Gastroesophageal sphincter (tissue), 4 donors: Measurements from ENCODE around the gene YWHAQ. TPM values are rescaled to one million over a fixed set of nuclear protein-coding genes. Genes with fewer than 3 reads are reported as not detected.

Experiments used
- ATAC-seq: fragments of 150-250 bp; one replicate; pipeline ENCODE4 v1.9.1; 2016; ENCODE audit warnings: mild to moderate bottlenecking, moderate library complexity
- H3K27ac ChIP-seq, 4 donors: fragments of 200-600 bp; sonication (generic) in 3 of 4; 1 replicate in 3 of 4; 2 replicates in 1 of 4; pipeline ENCODE4 v1.5.1; 2016 to 2019
- H3K27me3 ChIP-seq: fragments of 200-600 bp; sonication (generic); one replicate; pipeline ENCODE4 v1.5.1; 2019
- H3K36me3 ChIP-seq, 2 donors: fragments of 200-600 bp; sonication (generic); one replicate each; pipeline ENCODE4 v1.5.1; 2019; ENCODE audit warnings: control low read depth in 1 of 2
- H3K4me1 ChIP-seq, 3 donors: fragments of 200-600 bp; sonication (generic); 1 replicate in 2 of 3; 2 replicates in 1 of 3; pipeline ENCODE4 v1.5.1; 2016 to 2019; ENCODE audit warnings: control low read depth in 2 of 3
- H3K4me3 ChIP-seq, 2 donors: fragments of 200-600 bp; sonication (generic); one replicate each; pipeline ENCODE4 v1.5.1; 2019; ENCODE audit warnings: mild to moderate bottlenecking in 1 of 2, moderate library complexity in 1 of 2
- H3K9me3 ChIP-seq, 3 donors: fragments of 200-600 bp; sonication (generic); one replicate each; pipeline ENCODE4 v1.5.1; 2017 to 2019; ENCODE audit warnings: control low read depth in 2 of 3
- EP300 ChIP-seq: sonication (generic); formaldehyde crosslinking; IDR thresholded peaks from one replicate; pipeline ENCODE4 v1.6.1; 2017; ENCODE audit warnings: antibody characterized with exemption, mild to moderate bottlenecking
- POLR2A ChIP-seq, 2 donors: fragments of 450-650 bp; IDR thresholded peaks; one replicate each; pipeline ENCODE4 v1.6.1; 2017; ENCODE audit warnings: antibody characterized with exemption in 2 of 2, mild to moderate bottlenecking in 2 of 2, moderate library complexity in 1 of 2
- POLR2AphosphoS5 ChIP-seq: sonication (generic); formaldehyde crosslinking; IDR thresholded peaks from one replicate; pipeline ENCODE4 v1.6.1; 2017; ENCODE audit warnings: antibody characterized with exemption
- WGBS, 2 donors: methylation state at CpG; one replicate each; pipeline ENCODE4 v1.1.5; 2018; ENCODE audit warnings: low coverage in 1 of 2; 5-methylcytosine and 5-hydroxymethylcytosine counted together
- total RNA-seq, 4 donors: library from RNA; depleted of rRNA; stranded (reverse); fragments of >200 nt; gene quantifications; one replicate each; pipeline ENCODE4 v1.1.0, GENCODE V29; 2016
- TF ChIP-seq, protein P1 (sequence below), 4 experiments: fragments of 200-600 bp in 2 of 4; fragments of 450-650 bp in 2 of 4; sonication (generic) in 1 of 4; IDR thresholded peaks; one replicate each; pipeline ENCODE4 v1.5.1; 2017 to 2019; ENCODE audit warnings: antibody characterized with exemption in 4 of 4, mild to moderate bottlenecking in 2 of 4, moderate library complexity in 2 of 4

YWHAQ gene
- total RNA-seq, 4 donors from 2014 or later = 226 to 282 (median 255) TPM

DNA sequence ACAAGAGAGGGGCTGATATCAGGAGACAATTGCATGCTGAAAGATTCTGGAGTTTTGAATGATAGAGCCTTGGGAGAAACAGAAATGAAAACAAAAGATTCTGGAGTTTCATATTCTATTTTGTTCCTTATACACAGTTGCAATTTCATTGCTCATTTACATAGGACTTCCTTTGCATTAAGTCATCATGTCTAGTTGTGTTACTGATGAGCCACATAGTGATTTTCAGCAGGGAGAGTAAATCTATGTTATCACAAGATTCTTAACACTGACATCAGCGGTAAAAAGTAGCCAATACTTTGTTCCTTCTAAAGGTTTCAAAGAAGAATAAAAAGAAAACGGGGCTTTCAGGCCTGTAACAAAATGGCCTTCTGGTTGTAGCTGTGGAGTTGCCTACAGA is 82.3 kb downstream of the YWHAQ start:
- Histone ChIP-seq H3K4me1 (peaks cover 0 to 79% (median 8%) of the 10 kb centered on the region in 3 donors), H3K36me3 (no peaks in the 10 kb centered on the region), H3K4me3 (no peak overlapping the region), H3K27ac (no peak overlapping the region), H3K27me3 (no peaks in the 10 kb centered on the region), H3K9me3 (no peaks in the 10 kb centered on the region)
- ATAC-seq = no peak
- no peak for TF ChIP-seq POLR2A (IDR thresholded peaks at IDR 0.05)
- TF ChIP-seq POLR2AphosphoS5 = no peak
- TF ChIP-seq, protein P1, sequence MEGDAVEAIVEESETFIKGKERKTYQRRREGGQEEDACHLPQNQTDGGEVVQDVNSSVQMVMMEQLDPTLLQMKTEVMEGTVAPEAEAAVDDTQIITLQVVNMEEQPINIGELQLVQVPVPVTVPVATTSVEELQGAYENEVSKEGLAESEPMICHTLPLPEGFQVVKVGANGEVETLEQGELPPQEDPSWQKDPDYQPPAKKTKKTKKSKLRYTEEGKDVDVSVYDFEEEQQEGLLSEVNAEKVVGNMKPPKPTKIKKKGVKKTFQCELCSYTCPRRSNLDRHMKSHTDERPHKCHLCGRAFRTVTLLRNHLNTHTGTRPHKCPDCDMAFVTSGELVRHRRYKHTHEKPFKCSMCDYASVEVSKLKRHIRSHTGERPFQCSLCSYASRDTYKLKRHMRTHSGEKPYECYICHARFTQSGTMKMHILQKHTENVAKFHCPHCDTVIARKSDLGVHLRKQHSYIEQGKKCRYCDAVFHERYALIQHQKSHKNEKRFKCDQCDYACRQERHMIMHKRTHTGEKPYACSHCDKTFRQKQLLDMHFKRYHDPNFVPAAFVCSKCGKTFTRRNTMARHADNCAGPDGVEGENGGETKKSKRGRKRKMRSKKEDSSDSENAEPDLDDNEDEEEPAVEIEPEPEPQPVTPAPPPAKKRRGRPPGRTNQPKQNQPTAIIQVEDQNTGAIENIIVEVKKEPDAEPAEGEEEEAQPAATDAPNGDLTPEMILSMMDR (IDR thresholded peaks at IDR 0.05) = no peak
- no peak for TF ChIP-seq EP300
- WGBS, 2 donors = 79 to 84% methylated on average over 2 of the region's 2 CpGs

DNA sequence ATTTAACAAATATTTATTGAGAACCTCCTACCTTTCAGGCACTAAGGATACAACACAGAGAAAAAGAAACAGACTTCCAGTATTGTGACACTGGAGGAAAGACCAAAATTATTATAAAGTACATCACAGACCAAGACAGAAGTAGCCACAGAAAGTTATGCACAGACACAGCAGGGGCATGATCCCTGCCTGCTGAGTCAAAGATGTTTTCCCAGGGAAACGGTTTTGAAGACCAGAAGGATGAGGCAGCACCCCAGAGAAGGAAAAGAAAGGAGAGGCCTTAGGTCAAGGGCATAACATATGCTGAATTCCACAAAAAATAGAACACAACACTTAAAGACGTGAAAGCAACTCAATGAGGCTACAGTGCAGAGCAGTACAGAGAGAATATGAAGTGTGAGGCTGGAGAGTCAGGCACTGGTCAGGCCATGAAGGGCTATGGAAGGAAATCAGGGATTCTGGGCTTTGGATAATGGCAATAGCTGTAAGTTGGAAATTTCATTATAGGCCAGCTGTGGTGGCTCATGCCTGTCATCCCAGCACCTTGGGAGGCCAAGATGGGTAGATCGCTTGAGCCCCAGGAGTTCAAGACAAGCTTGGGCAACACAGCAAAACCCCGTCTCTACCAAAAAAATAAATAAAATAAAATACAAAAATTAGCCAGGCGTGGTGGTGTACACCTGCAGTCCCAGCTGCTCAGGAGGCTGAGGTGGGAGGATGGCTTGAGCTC is 83.4 kb downstream of the YWHAQ start:
- no peaks in the 10 kb centered on the region for H3K9me3 ChIP-seq
- H3K4me1 ChIP-seq = peaks cover 0 to 68% (median 8%) of the 10 kb centered on the region in 3 donors
- peaks cover 0 to 5% of the 10 kb centered on the region in 2 donors for H3K36me3 ChIP-seq
- no peaks in the 10 kb centered on the region for H3K27me3 ChIP-seq
- no peak overlapping the region for H3K27ac ChIP-seq
- WGBS, 2 donors = 71 to 87% methylated on average over 3 to 5 of the region's 5 CpGs
- ATAC-seq = no peak
- no peak overlapping the region for H3K4me3 ChIP-seq
- TF ChIP-seq EP300 (no peak), POLR2AphosphoS5 (no peak), POLR2A (IDR thresholded peaks at IDR 0.05) (no peak)
- TF ChIP-seq, protein P1 (IDR thresholded peaks at IDR 0.05) = no peak

DNA sequence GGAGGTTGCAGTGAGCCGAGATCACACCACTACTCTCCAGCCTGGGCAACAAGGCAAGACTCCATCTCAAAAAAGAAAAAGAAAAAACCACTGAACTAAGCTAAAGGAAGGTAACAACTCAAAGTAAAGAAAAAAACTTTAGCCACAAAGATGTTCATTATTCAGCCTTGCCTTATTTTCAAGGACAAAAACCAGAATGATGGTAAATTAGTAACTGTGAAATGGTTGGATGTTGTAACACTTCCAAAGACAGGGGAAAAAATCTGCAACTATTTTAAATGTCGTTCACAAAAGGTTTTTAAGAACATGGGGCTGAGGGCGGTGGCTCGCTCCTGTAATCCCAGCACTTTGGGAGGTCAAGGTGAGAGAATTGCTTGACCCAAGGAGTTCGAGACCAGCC is 85.3 kb downstream of the YWHAQ start:
- Histone ChIP-seq H3K4me3 (no peak overlapping the region), H3K9me3 (no peaks in the 10 kb centered on the region), H3K27me3 (no peaks in the 10 kb centered on the region), H3K4me1 (peaks cover 0 to 49% (median 4%) of the 10 kb centered on the region in 3 donors), H3K36me3 (peaks cover 0 to 21% of the 10 kb centered on the region in 2 donors), H3K27ac (no peak overlapping the region)
- WGBS, 2 donors = 84 to 85% methylated on average over 4 to 5 of the region's 5 CpGs
- TF ChIP-seq, protein P1 (IDR thresholded peaks at IDR 0.05) = no peak
- TF ChIP-seq EP300 (no peak), POLR2AphosphoS5 (no peak), POLR2A (IDR thresholded peaks at IDR 0.05) (no peak)
- ATAC-seq = no peak

DNA sequence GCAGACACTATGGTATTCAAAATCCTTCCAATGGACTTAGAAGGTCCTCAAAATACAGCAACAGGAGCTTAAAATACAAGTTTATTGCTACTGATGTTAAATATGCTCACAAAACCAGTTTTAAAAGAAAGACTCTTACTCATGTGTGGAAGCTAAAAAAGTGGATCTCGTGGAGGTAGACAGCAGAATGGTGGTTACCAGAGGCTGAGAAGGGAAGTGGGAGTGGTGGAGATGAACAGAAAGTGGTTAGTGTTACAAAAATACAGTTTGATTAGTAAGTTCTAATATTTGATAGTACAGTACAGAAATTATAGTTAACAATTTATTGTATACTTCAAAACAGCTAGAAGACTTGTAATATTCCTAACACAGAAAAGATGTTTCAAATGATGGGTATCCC is 87.2 kb downstream of the YWHAQ start:
- Histone ChIP-seq H3K9me3 (no peaks in the 10 kb centered on the region), H3K4me1 (peaks cover 0 to 48% (median 0%) of the 10 kb centered on the region in 3 donors), H3K4me3 (no peak overlapping the region), H3K27ac (no peak overlapping the region), H3K36me3 (peaks cover 0 to 21% of the 10 kb centered on the region in 2 donors), H3K27me3 (no peaks in the 10 kb centered on the region)
- ATAC-seq = no peak
- WGBS, 2 donors = 41 to 43% methylated on average over 1 of the region's 1 CpG
- TF ChIP-seq POLR2AphosphoS5 = no peak
- TF ChIP-seq, protein P1 (IDR thresholded peaks at IDR 0.05) = no peak
- TF ChIP-seq POLR2A (IDR thresholded peaks at IDR 0.05) = no peak
- TF ChIP-seq EP300 = no peak

DNA sequence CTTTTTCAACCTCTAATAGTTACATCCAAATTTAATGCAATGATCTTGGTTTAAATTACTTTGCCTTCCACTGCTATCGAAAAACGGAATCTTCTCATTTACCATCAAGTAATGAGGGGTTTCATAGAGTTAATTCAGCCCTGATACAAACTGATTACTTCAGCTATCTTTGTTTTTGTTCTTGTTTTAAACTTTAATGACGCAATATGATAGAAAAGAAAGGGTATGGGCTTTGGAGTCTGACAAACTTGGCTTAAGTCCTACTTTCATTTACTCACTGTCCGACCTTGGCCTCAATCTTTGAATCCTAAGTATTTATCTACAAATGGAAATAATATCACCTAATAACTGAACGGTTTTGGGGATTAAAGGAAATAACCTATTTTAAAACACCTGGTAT is 91.3 kb downstream of the YWHAQ start:
- TF ChIP-seq, protein P1 (IDR thresholded peaks at IDR 0.05) = no peak
- no peak for TF ChIP-seq POLR2AphosphoS5
- TF ChIP-seq POLR2A (IDR thresholded peaks at IDR 0.05) = no peak
- no peak for TF ChIP-seq EP300
- H3K36me3 ChIP-seq = peaks cover 0 to 27% of the 10 kb centered on the region in 2 donors
- H3K27ac ChIP-seq = peak overlapping the region in 3 of 4 donors; percentile 13 to 48 (median 37)
- 55 to 73% methylated on average over 5 of the region's 5 CpGs for WGBS, 2 donors
- H3K27me3 ChIP-seq = no peaks in the 10 kb centered on the region
- H3K9me3 ChIP-seq = no peaks in the 10 kb centered on the region
- H3K4me1 ChIP-seq = peaks cover 0 to 24% (median 0%) of the 10 kb centered on the region in 3 donors
- ATAC-seq = peak; percentile 51
- no peak overlapping the region for H3K4me3 ChIP-seq
